ENCODE results near the gene BCL2L11.

The BCL2L11 gene

DNA sequence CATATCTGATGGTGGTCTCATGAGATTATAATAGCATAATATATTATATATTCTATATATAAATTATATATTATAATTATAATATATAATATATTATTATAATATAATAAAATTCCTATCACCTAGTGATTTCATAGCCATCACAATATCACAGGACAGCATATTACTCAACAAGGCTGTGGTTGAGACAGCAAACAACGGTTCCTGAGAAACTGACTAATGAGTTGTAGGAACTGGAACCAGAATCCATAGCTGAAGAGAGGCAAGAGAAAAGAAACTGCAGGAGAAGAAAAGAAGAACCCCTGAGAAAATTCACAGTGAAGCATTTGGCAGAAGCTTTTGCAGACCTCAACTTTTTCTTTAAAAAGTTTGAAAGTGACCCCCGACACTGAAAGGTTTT lies 84.0 kb downstream of the BCL2L11 start:
- H3K27me3 ChIP-seq (ENCODE audit: insufficient read depth, poor library complexity, severe bottlenecking) = no peaks in the 10 kb centered on the region
- no peak overlapping the region for H3K4me3 ChIP-seq (replicated peaks; ENCODE audit: insufficient read depth, low read length)
- TF ChIP-seq GABPA (IDR thresholded peaks at IDR 0.05; ENCODE audit: low read depth) = no peak
- no peak for TF ChIP-seq SPI1 (IDR thresholded peaks at IDR 0.05; ENCODE audit: borderline replicate concordance, low read depth)
- TF ChIP-seq, protein P1, sequence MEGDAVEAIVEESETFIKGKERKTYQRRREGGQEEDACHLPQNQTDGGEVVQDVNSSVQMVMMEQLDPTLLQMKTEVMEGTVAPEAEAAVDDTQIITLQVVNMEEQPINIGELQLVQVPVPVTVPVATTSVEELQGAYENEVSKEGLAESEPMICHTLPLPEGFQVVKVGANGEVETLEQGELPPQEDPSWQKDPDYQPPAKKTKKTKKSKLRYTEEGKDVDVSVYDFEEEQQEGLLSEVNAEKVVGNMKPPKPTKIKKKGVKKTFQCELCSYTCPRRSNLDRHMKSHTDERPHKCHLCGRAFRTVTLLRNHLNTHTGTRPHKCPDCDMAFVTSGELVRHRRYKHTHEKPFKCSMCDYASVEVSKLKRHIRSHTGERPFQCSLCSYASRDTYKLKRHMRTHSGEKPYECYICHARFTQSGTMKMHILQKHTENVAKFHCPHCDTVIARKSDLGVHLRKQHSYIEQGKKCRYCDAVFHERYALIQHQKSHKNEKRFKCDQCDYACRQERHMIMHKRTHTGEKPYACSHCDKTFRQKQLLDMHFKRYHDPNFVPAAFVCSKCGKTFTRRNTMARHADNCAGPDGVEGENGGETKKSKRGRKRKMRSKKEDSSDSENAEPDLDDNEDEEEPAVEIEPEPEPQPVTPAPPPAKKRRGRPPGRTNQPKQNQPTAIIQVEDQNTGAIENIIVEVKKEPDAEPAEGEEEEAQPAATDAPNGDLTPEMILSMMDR (IDR thresholded peaks at IDR 0.05; ENCODE audit: insufficient read depth, low read length) = no peak
- TF ChIP-seq, protein P2, sequence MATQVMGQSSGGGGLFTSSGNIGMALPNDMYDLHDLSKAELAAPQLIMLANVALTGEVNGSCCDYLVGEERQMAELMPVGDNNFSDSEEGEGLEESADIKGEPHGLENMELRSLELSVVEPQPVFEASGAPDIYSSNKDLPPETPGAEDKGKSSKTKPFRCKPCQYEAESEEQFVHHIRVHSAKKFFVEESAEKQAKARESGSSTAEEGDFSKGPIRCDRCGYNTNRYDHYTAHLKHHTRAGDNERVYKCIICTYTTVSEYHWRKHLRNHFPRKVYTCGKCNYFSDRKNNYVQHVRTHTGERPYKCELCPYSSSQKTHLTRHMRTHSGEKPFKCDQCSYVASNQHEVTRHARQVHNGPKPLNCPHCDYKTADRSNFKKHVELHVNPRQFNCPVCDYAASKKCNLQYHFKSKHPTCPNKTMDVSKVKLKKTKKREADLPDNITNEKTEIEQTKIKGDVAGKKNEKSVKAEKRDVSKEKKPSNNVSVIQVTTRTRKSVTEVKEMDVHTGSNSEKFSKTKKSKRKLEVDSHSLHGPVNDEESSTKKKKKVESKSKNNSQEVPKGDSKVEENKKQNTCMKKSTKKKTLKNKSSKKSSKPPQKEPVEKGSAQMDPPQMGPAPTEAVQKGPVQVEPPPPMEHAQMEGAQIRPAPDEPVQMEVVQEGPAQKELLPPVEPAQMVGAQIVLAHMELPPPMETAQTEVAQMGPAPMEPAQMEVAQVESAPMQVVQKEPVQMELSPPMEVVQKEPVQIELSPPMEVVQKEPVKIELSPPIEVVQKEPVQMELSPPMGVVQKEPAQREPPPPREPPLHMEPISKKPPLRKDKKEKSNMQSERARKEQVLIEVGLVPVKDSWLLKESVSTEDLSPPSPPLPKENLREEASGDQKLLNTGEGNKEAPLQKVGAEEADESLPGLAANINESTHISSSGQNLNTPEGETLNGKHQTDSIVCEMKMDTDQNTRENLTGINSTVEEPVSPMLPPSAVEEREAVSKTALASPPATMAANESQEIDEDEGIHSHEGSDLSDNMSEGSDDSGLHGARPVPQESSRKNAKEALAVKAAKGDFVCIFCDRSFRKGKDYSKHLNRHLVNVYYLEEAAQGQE (IDR thresholded peaks at IDR 0.05; ENCODE audit: insufficient replicate concordance, low read depth) = no peak
- DNase-seq (ENCODE audit: low read depth in 1 of 2, low spot score in 1 of 2) = no peak
- no peak overlapping the region for H3K27ac ChIP-seq (replicated peaks)

DNA sequence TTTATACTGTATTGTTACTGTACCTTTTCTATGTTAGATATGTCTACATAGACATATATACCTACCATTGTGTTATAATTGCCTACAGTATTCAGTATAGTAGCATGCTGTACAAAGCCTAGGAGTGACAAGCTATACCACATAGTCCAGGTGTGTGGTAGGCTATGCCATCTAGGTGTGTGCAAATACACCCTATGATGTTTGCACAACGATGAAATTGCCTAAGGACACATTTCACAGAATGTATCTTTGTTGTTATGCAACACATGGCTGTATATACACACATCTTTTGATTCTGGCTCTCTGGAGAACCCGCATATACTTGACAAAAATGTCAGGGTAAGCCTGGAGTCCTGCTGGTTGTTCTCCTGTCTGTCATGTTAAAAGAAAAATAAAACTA lies 85.1 kb downstream of the BCL2L11 start:
- TF ChIP-seq, protein P2 (IDR thresholded peaks at IDR 0.05; ENCODE audit: insufficient replicate concordance, low read depth) = no peak
- TF ChIP-seq POLR2AphosphoS5 (IDR thresholded peaks at IDR 0.05; ENCODE audit: low read depth) (no peak), GABPA (IDR thresholded peaks at IDR 0.05; ENCODE audit: low read depth) (no peak), SPI1 (IDR thresholded peaks at IDR 0.05; ENCODE audit: borderline replicate concordance, low read depth) (no peak)
- TF ChIP-seq, protein P1 (IDR thresholded peaks at IDR 0.05; ENCODE audit: insufficient read depth, low read length) = no peak
- Histone ChIP-seq H3K27me3 (ENCODE audit: insufficient read depth, poor library complexity, severe bottlenecking) (no peaks in the 10 kb centered on the region), H3K4me3 (replicated peaks; ENCODE audit: insufficient read depth, low read length) (no peak overlapping the region), H3K27ac (replicated peaks) (no peak overlapping the region)
- no peak for DNase-seq (ENCODE audit: low read depth in 1 of 2, low spot score in 1 of 2)

DNA sequence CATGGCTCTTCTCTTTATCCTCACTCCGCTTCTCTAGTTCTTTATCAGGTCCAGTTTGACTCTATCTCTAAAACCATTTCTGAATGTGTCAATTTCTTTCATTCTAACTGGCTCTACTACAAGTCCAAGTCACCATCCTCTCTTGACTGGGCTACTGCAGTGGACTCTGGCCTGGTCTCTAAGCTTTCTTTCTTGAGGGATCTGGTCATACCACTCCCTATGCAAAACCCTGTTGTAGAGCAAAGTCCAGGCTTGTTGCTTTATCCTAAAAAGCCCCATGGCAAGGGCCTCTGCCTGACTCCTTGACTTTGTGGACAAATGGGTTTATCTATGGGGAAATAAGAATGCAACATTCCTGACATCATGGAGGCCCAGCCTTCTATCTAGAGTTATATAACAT lies 87.1 kb downstream of the BCL2L11 start:
- Histone ChIP-seq H3K27me3 (ENCODE audit: insufficient read depth, poor library complexity, severe bottlenecking) (no peaks in the 10 kb centered on the region), H3K27ac (replicated peaks) (no peak overlapping the region), H3K4me3 (replicated peaks; ENCODE audit: insufficient read depth, low read length) (no peak overlapping the region)
- DNase-seq (ENCODE audit: low read depth in 1 of 2, low spot score in 1 of 2) = no peak
- no peak for TF ChIP-seq SPI1 (IDR thresholded peaks at IDR 0.05; ENCODE audit: borderline replicate concordance, low read depth)
- no peak for TF ChIP-seq GABPA (IDR thresholded peaks at IDR 0.05; ENCODE audit: low read depth)
- TF ChIP-seq, protein P2 (IDR thresholded peaks at IDR 0.05; ENCODE audit: insufficient replicate concordance, low read depth) = no peak
- TF ChIP-seq, protein P1 (IDR thresholded peaks at IDR 0.05; ENCODE audit: insufficient read depth, low read length) = no peak
- no peak for TF ChIP-seq POLR2AphosphoS5 (IDR thresholded peaks at IDR 0.05; ENCODE audit: low read depth)

Data from HL-60 (cell line).